Measurements from ENCODE around the gene STK32B. TPM values are rescaled to one million over a fixed set of nuclear protein-coding genes. Genes with fewer than 3 reads are reported as not detected.

STK32B gene
- total and polyA plus RNA-seq, 2 donors (not counting 1 experiment from before 2014, with no cell fraction given): 0.22 to 0.30 TPM

DNA sequence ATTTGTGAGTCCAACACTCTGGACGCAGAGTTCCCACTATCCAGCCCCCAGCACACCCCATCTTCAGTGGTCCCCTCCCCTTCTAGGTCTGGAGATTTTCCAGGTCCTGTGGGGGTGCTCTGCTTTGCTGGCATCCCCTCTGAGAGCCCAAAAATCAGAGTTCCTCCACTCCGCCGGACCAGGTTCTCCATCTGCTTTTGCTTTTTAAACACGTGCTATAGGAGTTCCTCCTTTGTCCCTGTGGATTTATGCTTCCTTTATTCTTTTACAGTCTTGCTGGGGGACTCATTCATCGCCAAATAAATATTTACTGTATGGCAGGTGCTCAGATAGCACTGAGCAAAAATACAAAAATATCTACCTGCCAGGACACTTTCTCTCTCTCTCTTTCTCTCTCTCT, 324.7 kb downstream of the STK32B start:
- ChIA-PET CTCF (no interaction called here), POLR2A (no interaction called here)
- ATAC-seq (ENCODE audit: low read depth) (no peak), DNase-seq (no peak)
- Histone ChIP-seq H3K4me1 (ENCODE audit: control insufficient read depth in 2 of 2, insufficient read depth in 2 of 2, low read length in 2 of 2) (no peaks in the 10 kb centered on the region), H3K9me3 (ENCODE audit: control extremely low read depth in 1 of 3, control insufficient read depth in 2 of 3, insufficient read depth in 1 of 3, low read length in 2 of 3) (peaks cover 0 to 21% (median 0%) of the 10 kb centered on the region in 3 donors), H3K9ac (ENCODE audit: low read length) (no peak overlapping the region), H3K27ac (ENCODE audit: low read length in 2 of 2) (no peak overlapping the region), H3K27me3 (replicated peaks in 1 of 4; ENCODE audit: control extremely low read depth in 1 of 4, control insufficient read depth in 3 of 4, insufficient read depth in 4 of 4, low read length in 3 of 4) (no peaks in the 10 kb centered on the region), H4K20me1 (ENCODE audit: control insufficient read depth, insufficient read depth, low read length, poor library complexity, severe bottlenecking) (no peaks in the 10 kb centered on the region), H2AFZ (ENCODE audit: insufficient read depth, low read depth, low read length, poor library complexity, severe bottlenecking) (no peak overlapping the region), H3K4me3 (ENCODE audit: control extremely low read depth in 1 of 5, extremely low read depth in 1 of 5, insufficient read depth in 1 of 5, low read depth in 2 of 5, low read length in 4 of 5) (no peak overlapping the region), H3K79me2 (ENCODE audit: control insufficient read depth, insufficient read depth, low read length) (no peaks in the 10 kb centered on the region), H3K36me3 (replicated peaks in 1 of 2; ENCODE audit: control extremely low read depth in 1 of 2, control insufficient read depth in 1 of 2, extremely low read depth in 1 of 2, insufficient read depth in 2 of 2, low read length in 1 of 2) (no peaks in the 10 kb centered on the region), H3K4me2 (replicated peaks; ENCODE audit: low read depth, low read length, poor library complexity, severe bottlenecking) (no peak overlapping the region)
- intact Hi-C loops (cut with micrococcal nuclease): no loop called here
- no peak for TF ChIP-seq EZH2 (IDR thresholded peaks at IDR 0.05; ENCODE audit: borderline replicate concordance, insufficient read depth, low read depth, low read length, poor library complexity, severe bottlenecking)
- TF ChIP-seq, protein P1, sequence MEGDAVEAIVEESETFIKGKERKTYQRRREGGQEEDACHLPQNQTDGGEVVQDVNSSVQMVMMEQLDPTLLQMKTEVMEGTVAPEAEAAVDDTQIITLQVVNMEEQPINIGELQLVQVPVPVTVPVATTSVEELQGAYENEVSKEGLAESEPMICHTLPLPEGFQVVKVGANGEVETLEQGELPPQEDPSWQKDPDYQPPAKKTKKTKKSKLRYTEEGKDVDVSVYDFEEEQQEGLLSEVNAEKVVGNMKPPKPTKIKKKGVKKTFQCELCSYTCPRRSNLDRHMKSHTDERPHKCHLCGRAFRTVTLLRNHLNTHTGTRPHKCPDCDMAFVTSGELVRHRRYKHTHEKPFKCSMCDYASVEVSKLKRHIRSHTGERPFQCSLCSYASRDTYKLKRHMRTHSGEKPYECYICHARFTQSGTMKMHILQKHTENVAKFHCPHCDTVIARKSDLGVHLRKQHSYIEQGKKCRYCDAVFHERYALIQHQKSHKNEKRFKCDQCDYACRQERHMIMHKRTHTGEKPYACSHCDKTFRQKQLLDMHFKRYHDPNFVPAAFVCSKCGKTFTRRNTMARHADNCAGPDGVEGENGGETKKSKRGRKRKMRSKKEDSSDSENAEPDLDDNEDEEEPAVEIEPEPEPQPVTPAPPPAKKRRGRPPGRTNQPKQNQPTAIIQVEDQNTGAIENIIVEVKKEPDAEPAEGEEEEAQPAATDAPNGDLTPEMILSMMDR (IDR thresholded peaks at IDR 0.05): no peak
- no peaks in the 10 kb centered on the region for H3K27me3 Mint-ChIP-seq
- H3K4me3 Mint-ChIP-seq: no peak overlapping the region
- H3K27ac Mint-ChIP-seq: no peak overlapping the region
- H3K9me3 Mint-ChIP-seq (ENCODE audit: insufficient read depth): peaks cover 11% of the 10 kb centered on the region
- no peaks in the 10 kb centered on the region for H3K4me1 Mint-ChIP-seq
- no CpG with 5 or more reads among the region's 5 CpGs for WGBS (ENCODE audit: insufficient coverage)

DNA sequence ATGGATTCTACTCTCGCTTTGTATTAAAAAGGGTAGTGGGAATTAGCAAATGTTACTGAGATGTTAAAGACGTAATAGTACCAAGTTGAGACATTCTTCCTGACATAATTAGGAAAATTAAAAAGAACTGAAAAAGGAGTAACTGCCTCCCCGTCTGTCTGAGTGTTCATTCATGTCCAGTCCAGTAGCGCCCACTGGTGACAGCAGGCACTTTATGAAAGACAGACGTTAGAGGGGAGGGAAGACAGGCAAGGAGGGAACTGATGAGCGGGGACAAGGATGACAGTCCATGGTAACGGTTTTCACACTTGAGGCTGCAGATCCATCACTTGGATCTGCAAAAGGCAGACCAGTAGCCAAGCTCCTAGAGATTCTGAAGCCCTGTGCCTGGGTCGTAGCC, 326.7 kb downstream of the STK32B start:
- ATAC-seq (ENCODE audit: low read depth): no peak

More for the DNA sequence above, 326.7 kb downstream of the STK32B start:
- H3K4me3 ChIP-seq (ENCODE audit: control extremely low read depth in 1 of 5, extremely low read depth in 1 of 5, insufficient read depth in 1 of 5, low read depth in 2 of 5, low read length in 4 of 5): no peak overlapping the region
- Mint-ChIP-seq H3K27ac (no peak overlapping the region), H3K4me3 (no peak overlapping the region), H3K4me1 (no peaks in the 10 kb centered on the region), H3K27me3 (no peaks in the 10 kb centered on the region), H3K9me3 (ENCODE audit: insufficient read depth) (peaks cover 11% of the 10 kb centered on the region)
- H3K27ac ChIP-seq (ENCODE audit: low read length in 2 of 2): no peak overlapping the region
- ChIA-PET CTCF (no interaction called here), POLR2A (no interaction called here)
- H3K79me2 ChIP-seq (ENCODE audit: control insufficient read depth, insufficient read depth, low read length): no peaks in the 10 kb centered on the region
- no peaks in the 10 kb centered on the region for H3K27me3 ChIP-seq (replicated peaks in 1 of 4; ENCODE audit: control extremely low read depth in 1 of 4, control insufficient read depth in 3 of 4, insufficient read depth in 4 of 4, low read length in 3 of 4)
- H3K9ac ChIP-seq (ENCODE audit: low read length): no peak overlapping the region
- 84% methylated on average over 7 of the region's 8 CpGs for WGBS (ENCODE audit: insufficient coverage)
- DNase-seq: no peak
- H3K36me3 ChIP-seq (replicated peaks in 1 of 2; ENCODE audit: control extremely low read depth in 1 of 2, control insufficient read depth in 1 of 2, extremely low read depth in 1 of 2, insufficient read depth in 2 of 2, low read length in 1 of 2): no peaks in the 10 kb centered on the region
- intact Hi-C loops (cut with micrococcal nuclease): no loop called here
- no peak overlapping the region for H3K4me2 ChIP-seq (replicated peaks; ENCODE audit: low read depth, low read length, poor library complexity, severe bottlenecking)
- H3K4me1 ChIP-seq (ENCODE audit: control insufficient read depth in 2 of 2, insufficient read depth in 2 of 2, low read length in 2 of 2): no peaks in the 10 kb centered on the region
- peaks cover 0 to 21% (median 0%) of the 10 kb centered on the region in 3 donors for H3K9me3 ChIP-seq (ENCODE audit: control extremely low read depth in 1 of 3, control insufficient read depth in 2 of 3, insufficient read depth in 1 of 3, low read length in 2 of 3)
- H2AFZ ChIP-seq (ENCODE audit: insufficient read depth, low read depth, low read length, poor library complexity, severe bottlenecking): no peak overlapping the region
- no peak for TF ChIP-seq EZH2 (IDR thresholded peaks at IDR 0.05; ENCODE audit: borderline replicate concordance, insufficient read depth, low read depth, low read length, poor library complexity, severe bottlenecking)
- TF ChIP-seq, protein P1 (IDR thresholded peaks at IDR 0.05): no peak
- no peaks in the 10 kb centered on the region for H4K20me1 ChIP-seq (ENCODE audit: control insufficient read depth, insufficient read depth, low read length, poor library complexity, severe bottlenecking)
